ENCODE results near the gene WDR7.

WDR7 gene

GRCh38 chr18:56799756-56800155 lies 148.6 kb downstream of the WDR7 start:
- DNase-seq: no peak

- DNase-seq: no peak
These were observed 151.9 kb downstream of the WDR7 start for GRCh38 chr18:56803051-56803450.

DNA sequence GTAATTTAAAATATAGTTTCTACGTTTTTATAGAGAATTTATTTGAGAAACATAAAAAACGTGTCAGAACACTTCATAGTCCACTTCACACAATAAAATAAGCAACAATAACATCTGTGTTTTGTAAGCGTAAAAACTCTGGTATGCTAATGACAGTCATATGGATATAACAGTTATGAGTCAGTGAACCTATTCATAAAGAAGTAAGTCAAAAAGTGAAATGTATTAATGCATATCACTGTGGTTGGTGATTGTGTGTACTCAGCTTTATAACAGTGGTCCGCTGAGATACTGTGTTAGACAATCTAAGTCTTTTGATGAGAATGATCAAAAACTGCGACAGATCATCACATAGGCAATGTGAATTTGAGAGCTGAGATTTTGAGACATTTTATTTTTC lies 153.2 kb downstream of the WDR7 start:
- no peak for DNase-seq

DNA sequence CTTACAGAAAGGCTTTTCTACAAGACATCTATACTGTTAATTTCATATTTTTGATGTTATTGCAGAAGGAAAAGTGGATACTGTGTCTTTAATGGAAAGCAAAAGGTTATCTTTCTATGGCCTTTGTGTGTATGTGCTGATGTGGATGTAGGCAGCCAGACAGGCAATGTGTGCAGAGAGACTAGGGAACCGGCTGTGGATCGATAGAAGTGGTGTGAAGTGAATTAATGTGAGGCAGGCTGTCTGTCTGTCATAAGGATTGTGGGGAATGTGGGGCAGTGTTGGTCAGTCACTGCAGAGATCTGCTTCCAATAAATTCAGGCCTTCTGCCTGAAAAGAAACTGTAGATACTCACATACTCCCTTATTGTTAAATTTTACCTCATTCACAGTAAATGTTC lies 156.7 kb downstream of the WDR7 start:
- DNase-seq: no peak

GRCh38 chr18:56812674-56813073 lies 161.5 kb downstream of the WDR7 start:
- DNase-seq: no peak

DNA sequence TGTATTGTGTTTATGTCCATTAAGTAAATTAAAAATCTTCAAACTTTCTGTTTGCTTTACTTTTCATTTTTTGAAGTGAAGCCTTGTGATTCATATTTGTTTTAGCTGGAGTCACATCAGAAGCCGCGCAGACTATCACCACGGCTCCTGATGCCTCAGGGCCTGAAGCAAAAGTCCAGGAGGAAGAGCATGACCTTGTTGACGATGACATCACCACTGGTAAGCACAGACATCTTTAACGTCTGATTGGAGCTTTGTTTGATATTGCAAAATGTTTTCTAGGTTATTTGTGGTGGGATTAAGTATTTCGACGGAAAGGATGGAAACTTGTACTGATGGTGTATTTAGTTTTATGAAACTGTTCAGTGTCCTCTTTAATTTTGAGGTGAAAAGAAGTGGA lies 164.8 kb downstream of the WDR7 start:
- DNase-seq: no peak

- DNase-seq: no peak
These were observed 172.9 kb downstream of the WDR7 start for GRCh38 chr18:56823986-56824565.

GRCh38 chr18:56825321-56825720 lies 174.2 kb downstream of the WDR7 start:
- DNase-seq: no peak

DNA sequence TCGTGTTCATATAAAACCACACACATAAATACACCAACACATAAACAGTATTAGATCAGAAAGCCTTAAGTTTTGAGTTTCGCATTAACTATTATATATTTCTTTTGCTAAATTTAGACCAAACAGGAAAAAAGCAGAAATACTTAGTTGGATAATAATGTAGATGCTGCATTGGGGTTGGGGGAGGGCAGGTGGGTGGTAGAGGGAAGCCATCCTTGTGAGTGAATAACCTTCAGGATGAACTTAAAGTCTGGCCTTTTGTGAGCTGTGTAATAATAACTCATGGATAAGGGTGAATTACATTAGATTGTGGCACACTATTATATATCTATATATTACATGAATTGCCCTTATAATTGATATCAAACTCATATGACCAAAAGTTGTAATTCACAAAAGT lies 174.7 kb downstream of the WDR7 start:
- no peak for DNase-seq

DNA sequence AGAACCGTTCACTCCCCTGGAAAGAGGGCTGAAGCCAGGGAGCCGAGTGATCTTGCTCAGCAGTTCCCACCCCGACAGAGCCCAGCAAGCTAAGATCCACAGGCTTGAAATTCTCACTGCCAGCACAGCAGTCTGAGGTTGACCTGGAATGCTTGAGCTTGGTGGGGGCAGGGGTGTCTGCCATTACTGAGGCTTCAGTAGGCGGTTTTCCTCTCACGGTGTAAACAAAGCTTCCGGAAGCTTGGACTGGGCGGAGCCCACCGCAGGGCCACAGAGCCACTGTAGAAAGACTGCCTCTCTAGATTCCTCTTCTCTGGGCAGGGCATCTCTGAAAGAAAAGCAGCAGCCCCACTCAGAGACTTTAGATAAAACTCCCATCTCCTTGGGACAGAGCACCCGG lies 180.8 kb downstream of the WDR7 start:
- no peak for DNase-seq

GRCh38 chr18:56835331-56835730 lies 184.2 kb downstream of the WDR7 start:
- DNase-seq: no peak

- no peak for DNase-seq
These were observed 185.0 kb downstream of the WDR7 start for GRCh38 chr18:56836173-56836572.

- no peak for DNase-seq
These were observed 190.7 kb downstream of the WDR7 start for GRCh38 chr18:56841836-56842235.

DNA sequence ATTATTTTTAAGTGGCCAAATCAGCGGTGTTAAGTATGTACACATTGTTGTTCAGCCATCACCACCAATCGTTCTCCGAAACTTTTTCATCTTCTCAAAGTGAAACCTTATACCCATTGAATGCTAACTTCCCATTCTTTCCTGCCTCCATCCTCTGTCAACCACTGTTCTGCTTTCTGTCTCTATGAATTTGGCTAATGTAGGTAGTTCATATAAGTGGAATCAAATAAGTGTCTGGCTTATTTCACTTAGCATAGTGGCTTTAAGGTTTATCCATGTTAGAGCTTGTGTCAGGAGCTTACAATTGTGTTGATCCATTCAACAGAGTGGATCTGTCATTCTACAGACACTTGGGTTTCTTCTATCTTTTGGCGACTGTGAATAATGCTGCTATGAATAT lies 192.1 kb downstream of the WDR7 start:
- DNase-seq: no peak

- no peak for DNase-seq
These were observed 193.4 kb downstream of the WDR7 start for GRCh38 chr18:56844556-56844955.

DNA sequence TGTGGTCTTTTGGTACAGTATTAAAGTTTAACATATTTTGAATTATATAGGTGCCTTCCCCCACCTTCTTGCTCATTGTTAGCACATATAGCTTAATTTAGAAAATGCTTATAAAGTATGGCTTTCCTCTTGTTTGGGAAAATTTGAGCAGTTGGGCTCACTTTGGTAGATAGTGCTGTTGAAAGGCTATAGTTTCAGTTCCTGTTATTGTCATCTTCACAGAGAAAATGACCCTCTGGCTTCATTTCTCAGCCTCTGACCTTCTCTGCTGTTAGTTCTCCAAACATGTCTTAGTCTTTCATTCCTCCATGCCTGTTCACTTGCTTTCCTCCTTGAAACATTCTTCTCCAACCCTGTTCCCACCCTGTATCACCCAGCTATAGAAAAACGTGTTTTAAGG lies 200.6 kb downstream of the WDR7 start:
- DNase-seq: no peak

- peak in 5 of 56 donors; percentile 1 to 29 (median 4) for DNase-seq
These were observed 202.8 kb downstream of the WDR7 start for GRCh38 chr18:56853961-56854360.

DNA sequence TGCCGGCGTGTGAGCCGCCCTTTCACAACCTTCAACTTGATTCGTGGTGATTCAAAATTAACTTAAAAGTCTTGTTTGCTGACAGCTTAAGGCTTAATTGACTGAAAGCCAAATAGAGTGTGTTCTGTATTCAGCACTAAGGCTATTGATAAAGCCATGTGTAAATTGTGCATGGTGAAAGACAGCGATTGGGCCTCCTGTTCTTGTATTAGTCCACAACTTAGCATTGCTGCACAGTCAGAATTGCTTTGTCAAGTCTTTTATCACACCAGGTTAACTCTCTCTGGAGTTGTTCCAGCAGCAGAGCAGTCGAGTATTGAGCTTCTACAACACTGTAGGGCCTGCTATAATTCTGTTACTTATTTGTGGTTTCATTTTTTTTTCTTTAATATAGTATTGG lies 210.1 kb downstream of the WDR7 start:
- DNase-seq: peak in 1 of 56 donors; percentile 25

DNA sequence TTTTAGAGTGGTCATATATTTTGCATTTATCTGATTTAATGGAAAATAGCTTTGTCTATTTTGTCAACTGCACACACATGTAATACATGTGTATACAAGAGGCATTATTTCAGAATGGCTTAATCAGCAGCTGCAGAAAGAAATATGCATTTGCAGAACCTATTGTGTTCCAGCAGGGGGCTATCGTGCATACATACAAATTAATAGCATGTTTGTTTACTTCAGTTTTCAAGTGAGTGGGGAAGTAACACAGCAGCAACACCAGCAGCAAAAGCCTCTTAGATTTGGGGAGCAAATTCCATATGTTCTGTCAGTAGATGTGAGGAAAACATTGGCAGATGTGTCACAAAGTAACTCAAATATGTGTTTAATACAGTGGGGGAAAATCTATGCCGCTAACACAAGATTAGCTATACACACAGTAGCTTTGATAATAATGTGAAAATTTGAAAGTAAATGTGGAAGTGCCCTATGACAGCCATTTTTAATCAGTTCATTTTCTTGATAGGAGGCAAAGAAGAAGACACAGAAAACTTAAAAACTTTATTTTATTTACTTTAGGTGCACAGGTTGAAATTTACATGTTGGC lies 218.1 kb downstream of the WDR7 start:
- peak in 10 of 56 donors; percentile 6 to 46 (median 18) for DNase-seq

GRCh38 chr18:56870982-56871381 lies 219.8 kb downstream of the WDR7 start:
- DNase-seq: no peak

DNA sequence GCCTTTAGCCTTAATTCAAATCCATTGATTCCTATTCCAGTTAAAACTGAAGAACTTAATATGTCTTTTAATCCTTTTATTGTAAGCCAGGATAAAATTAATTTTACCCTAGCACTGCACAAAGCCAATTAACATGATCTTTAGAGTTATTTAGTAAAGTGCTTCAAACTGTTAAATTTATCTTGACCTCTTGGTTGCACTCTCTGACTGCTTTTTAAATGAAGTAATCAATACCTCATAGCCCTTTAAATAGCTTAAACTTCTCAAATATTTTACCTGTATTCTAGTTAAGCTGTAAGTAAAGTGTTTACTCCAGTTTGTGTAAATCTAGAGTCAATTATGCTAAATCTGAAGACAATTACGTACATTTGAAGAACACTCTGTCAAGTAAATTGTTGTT lies 221.0 kb downstream of the WDR7 start:
- DNase-seq: no peak

DNA sequence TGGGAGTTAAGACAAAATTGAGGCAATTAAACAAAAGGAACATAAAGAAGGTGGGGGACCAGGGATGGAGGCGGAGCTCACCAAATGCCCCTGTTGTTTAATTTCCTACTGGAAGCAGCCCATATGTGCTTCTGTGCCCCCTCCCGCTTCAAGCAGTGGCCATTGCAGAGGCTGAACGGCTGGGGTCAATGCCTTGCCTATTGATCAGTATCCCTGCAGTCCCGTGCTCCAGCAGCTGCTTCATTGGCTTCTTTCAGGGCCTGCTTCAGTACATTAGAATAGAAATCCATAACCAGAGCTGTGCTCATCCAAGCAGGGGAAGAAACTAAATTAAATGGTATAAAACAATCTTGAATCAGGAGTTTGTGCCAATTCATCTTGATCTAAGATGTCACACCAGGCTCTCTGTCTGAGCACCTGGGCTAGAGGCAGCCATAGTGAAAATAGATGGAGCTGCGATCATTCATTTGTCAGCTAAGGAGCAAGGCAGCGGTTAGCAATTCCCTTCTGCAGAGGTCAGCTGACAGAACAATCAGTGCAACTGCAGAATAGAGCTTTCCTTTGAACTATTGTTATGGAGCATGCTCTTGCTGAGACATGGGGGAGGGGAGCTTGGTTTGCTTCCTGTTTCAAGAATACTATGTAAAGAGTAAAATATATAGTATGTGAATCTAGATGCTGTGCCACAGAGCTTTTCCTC lies 222.4 kb downstream of the WDR7 start:
- peak in 38 of 56 donors; percentile 1 to 79 (median 38) for DNase-seq

DNA sequence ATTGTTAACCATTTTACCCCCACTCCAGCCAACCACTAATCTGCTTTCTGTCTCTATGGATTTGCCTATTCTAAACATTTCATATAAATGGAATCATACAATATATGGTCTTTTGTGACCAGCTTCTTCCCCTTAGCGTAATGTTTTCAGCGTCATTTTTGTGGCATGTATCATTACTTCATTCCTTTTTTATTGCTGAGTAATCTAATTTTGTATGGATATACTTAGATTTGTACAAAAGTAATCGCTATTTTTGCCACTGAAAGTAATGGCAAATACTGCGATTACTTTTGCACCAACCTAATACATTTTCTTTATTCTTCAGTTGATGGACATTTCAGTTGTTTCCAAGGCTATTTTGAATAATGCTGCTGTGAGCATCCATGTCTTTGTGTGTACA lies 227.6 kb downstream of the WDR7 start:
- DNase-seq: no peak
